Ishikawa (cell line): ENCODE measurements around the gene SAG.

Experiments
- CEBPB ChIP-seq: IDR thresholded peaks from 2 replicates; pipeline ENCODE4 v1.6.1; 2012
- EGR1 ChIP-seq: IDR thresholded peaks from 2 replicates; pipeline ENCODE4 v1.6.1; 2012
- EP300 ChIP-seq: IDR thresholded peaks from 2 replicates; pipeline ENCODE4 v1.6.1; 2012; ENCODE audit warnings: borderline replicate concordance
- FOXM1 ChIP-seq: IDR thresholded peaks from 2 replicates; pipeline ENCODE4 v1.6.1; 2012; ENCODE audit warnings: low read depth, borderline replicate concordance
- NFIC ChIP-seq: IDR thresholded peaks from 2 replicates; pipeline ENCODE4 v1.6.1; 2012
- RAD21 ChIP-seq: IDR thresholded peaks from 2 replicates; pipeline ENCODE4 v1.6.1; 2012; ENCODE audit warnings: low read depth
- TAF1 ChIP-seq: IDR thresholded peaks from 2 replicates; pipeline ENCODE4 v1.6.1; 2012; ENCODE audit warnings: low read depth, mild to moderate bottlenecking
- TCF12 ChIP-seq: IDR thresholded peaks from 2 replicates; pipeline ENCODE4 v1.6.1; 2012; ENCODE audit warnings: low read depth
- YY1 ChIP-seq: IDR thresholded peaks from 2 replicates; pipeline ENCODE4 v1.6.1; 2012; ENCODE audit warnings: low read depth
- TF ChIP-seq, protein P1 (sequence below): IDR thresholded peaks from 2 replicates; pipeline ENCODE4 v1.6.1; 2012

DNA sequence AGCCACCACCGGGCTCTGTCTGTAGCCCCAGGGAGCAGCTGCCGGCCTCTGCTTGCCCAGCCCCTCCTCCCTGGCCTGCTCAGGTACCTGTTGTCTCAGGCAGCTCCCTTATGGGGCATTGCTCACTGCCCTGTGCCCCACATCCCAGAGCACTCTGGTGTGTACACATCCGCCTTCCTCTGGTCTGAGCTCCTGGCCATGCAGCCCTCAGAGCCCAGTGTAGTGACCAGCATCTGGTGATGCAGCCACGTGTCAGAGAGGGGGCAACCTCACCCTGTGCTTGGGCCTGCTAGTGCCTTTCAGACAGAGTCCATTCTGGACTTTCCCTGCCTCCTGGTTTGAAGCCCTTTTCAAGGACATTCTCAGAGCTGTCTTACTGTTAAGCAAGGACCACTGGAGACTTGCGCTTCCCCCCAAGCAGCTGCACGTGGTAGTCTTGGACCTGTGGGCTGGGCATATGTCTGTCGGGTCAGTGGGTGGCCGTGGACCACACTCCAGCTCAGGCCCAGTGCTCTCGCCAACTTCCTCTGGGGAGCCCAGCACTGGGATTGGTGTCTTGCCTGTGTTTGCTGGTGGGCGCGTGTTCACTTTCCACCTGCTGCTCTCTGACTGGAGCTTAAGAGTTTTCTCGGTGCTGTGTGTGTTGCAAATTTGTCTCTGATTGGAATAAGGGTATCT, 77.3 kb downstream of the SAG start:
- TF ChIP-seq, protein P1, sequence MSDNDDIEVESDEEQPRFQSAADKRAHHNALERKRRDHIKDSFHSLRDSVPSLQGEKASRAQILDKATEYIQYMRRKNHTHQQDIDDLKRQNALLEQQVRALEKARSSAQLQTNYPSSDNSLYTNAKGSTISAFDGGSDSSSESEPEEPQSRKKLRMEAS = no peak
- TF ChIP-seq NFIC = no peak
- TF ChIP-seq TCF12 = no peak
- no peak for TF ChIP-seq EP300
- no peak for TF ChIP-seq YY1
- no peak for TF ChIP-seq TAF1
- no peak for TF ChIP-seq CEBPB
- no peak for TF ChIP-seq RAD21
- no peak for TF ChIP-seq FOXM1
- TF ChIP-seq EGR1 = no peak
